Activated T-helper 1 cell treated with anti-CD3 and anti-CD28 coated beads, Interleukin-2, amount 50 U/mL, for 16 hours (primary cell): ENCODE results near the gene UBALD1.
A peak's percentile ranks its signal among the peaks of the same experiment; 100 is the strongest.

Experiments used
- DNase-seq, 2 donors: peaks; one replicate each; pipeline ENCODE4 v3.0.0-alpha.2; 2020; ENCODE audit warnings: low read depth in 1 of 2, low spot score in 1 of 2

The UBALD1 gene

GRCh38 chr16:4616047-4616811 is 1.5 kb upstream of the UBALD1 start:
- peak; percentile 96 to 98 for DNase-seq

DNA sequence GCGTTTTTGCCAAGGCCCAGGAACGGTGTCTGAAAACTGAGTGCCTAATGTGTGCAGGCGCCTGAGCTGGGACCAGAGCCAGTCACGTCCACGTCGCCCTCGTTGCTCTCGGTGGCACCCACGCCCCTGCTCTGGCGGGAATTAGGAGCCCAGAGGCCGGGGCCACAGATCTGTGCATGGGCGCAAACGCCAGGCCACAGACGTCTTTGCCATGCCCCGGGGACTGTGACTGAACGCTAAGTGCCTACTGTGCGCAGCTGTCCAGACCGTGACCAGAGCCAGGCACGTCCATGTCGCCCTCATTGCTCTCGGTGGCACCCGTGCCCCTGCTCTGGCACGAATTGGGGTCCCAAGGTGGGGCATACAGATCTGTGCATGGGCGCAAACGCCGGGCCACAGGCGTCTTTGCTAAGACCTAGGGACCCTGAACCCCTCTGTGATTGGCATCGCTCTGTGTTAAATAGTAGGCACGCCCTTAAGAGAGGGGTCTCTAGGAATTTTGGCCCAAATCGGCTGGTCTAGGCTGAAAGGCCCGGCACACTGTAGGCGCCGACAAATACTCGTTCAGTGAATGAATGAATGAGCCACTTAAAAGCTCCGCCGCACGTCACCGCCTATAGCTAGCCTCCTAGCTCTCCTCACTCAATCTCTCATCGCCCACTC is 827 bp upstream of the UBALD1 start:
- no peak for DNase-seq

DNA sequence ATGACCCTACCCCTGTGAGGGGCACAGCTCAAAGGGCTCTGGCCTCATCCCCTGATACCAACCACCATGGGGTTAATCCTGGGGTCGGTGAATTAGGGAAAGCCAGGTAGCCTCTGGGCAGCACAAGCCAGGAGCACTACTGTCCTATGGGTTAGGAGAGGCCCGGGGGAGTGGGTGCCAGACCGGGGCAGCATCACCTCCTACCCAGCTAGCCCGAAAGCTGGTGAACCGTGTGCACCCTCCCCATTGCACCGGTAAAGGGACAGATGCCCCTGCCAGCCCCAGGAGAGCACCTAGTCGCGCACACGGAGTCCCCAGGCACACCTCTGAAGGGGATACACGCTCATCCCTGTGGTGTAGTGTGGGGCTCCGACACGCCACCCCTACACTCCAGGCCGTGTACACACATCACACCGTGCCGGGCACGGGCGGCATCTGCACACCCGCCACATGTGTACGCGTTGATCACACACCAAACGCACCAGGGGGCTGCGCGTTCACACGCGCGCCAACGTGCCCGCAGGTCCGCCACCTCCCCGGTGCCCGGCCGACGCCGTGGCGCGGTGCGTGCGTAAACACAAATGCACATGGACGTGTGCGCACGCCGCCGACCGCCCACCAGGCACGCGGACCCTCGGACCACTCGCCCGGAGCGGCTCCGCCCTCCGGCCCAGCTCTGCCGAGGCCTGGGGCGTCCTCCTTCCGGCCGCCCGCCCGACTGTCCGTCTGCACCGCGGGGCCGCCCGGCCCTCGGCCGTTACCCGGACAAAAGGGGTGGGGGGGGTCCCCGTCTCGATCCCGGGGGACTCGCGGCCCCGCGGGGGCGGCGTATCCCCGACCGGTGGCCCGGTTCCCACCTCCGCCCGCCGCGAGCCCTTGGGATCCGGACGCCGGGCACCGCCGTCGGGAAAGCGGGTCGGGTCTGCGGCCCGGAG is 785 bp downstream of the UBALD1 start:
- DNase-seq = no peak

GRCh38 chr16:4612977-4613635 is 1.6 kb downstream of the UBALD1 start:
- no peak for DNase-seq

DNA sequence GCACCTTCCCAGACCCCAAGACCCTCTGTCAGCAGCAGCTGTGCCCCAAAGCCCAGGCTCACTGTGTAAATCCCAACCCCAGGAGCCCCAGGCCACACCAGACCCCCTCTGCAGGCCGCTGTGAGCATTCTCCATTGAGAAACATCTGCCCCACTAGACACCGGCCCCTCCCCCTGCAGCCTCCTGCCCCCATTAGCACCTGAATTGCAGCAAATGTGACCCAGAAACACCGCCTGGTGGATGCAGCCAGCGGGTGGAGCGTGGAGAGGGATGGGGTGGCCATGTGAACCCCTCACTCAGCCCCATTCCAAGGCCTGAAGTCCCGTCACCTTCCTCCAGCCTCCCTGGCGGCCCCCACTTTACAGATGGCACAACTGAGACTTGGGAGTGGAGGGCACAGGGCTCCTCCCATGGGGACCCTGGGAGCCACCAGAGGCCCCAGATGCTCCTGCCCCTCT is 2.2 kb downstream of the UBALD1 start:
- DNase-seq = no peak

DNA sequence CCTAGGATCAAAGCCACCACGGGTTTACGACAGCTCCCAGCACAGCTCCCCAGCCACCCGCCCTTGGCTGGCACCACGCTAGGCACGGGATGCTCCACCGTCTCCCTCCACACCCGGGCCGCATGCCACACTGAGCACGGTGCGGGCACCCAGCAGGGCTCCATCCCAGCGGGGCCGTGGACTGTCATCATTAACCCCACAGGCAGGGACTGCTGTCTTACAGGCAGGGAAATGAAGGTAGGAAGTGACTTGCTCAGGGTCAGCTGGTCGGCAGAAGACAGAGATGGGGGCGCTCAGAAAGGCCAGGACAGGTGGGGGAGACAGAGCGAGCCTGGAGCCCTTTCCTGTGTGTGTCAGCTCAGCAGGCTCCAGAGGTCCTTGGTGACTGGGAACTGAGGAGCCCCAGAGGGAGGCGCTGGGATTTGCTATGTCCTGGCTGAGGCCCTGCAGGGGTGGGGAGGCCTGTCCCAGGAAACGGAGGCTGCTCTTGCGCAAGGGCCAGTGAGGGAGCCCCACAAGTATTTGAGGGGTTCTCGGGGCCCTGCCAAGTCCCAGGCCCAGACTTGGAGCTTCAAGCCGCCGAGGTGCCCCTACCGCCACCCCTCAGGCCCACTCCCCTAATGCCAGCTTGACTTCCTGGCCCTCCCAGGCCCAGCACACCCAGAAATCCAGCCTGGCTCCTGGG is 3.2 kb downstream of the UBALD1 start:
- no peak for DNase-seq

DNA sequence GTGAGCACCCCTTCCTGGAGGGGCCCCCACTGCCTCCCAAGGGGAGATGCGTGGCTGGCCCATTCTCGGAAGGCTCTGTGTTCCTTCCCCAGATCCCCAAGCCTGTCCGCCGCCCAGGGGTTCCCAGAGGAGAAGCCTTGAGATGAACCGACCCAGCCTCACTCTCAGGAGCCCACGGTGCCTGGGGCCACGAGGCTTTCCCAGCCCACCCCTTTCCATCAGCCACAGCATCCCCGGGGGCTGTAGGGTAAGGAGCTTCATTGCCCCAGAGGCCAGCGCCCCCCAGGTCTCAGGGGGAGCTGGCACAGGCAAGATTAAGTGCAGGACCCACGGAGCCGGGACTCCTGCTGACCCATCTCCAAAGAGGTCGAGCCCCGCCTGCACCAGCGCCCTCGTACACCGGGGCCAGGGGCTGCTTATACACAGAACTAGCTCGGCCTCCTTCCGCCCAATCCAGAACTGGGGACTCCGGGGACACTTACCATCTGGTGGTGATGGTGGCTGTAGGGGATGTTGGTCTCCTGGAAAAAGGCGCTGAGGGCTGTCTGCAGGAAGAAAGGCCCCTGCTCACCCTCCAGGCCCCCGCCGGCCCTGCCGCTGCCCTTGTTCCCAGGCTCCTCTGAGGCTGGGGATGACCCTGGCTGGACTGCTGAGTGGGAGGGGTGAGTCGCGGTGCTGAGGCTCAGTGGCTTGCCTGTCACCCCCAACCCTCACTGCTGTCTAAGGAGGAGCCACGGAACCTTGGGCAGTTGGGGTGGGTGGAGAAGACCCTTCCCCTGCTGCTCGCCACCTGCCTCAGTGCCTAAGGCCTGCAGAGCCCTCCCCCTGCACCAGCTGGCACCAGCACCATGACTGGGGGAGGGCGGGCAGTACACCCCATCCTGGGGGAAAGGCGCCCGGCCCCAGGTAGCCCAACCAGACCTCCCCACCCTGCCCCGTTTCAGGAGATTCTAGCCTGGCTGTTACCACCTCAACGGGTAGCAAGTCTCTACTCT is 4.4 kb downstream of the UBALD1 start:
- DNase-seq = no peak

- DNase-seq = no peak
Measured at GRCh38 chr16:4609200-4610010, 5.3 kb downstream of the UBALD1 start.

- DNase-seq = no peak
Measured at GRCh38 chr16:4608704-4608980, 6.0 kb downstream of the UBALD1 start.

GRCh38 chr16:4607841-4608703 is 6.6 kb downstream of the UBALD1 start:
- no peak for DNase-seq

DNA sequence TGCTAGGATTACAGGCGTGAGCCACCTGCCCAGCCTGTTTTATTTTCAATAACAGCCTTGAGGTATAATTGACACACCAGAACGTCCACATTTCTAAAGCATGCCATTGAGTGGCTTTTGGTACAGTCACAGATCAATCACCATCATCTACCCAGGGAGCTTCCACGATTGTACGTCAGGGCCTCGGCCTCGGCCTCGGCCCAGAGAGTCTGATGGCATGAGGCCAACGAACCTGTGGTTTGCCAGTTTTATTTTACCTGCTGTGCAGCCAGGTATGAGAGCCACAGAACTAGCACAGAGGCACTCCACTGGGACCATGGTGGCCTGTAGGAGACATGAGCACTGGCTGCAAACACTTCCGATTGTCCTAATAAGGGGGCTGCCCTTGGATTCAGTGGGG is 8.3 kb downstream of the UBALD1 start:
- no peak for DNase-seq

GRCh38 chr16:4604401-4604800 is 10.3 kb downstream of the UBALD1 start:
- DNase-seq = no peak

GRCh38 chr16:4603624-4604170 is 11.0 kb downstream of the UBALD1 start:
- DNase-seq = no peak

GRCh38 chr16:4602331-4602730 is 12.4 kb downstream of the UBALD1 start:
- no peak for DNase-seq

DNA sequence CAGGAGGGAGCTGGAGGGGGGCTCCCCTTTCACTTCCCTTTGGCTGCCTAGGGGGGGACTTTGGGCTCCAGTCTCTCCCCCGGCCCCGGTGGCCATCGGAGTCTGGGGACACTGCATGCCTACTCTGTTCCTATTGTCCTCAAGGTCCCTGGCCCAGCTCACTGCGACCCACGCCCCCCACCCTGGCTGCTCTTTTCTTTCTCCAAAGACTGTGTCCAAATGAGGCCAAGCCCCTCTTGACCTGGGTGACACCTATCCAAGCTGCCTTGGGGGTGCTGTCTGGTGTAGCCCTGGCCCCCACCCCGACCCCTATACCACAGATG is 12.9 kb downstream of the UBALD1 start:
- DNase-seq = no peak

GRCh38 chr16:4601036-4601863 is 13.4 kb downstream of the UBALD1 start:
- DNase-seq = no peak

DNA sequence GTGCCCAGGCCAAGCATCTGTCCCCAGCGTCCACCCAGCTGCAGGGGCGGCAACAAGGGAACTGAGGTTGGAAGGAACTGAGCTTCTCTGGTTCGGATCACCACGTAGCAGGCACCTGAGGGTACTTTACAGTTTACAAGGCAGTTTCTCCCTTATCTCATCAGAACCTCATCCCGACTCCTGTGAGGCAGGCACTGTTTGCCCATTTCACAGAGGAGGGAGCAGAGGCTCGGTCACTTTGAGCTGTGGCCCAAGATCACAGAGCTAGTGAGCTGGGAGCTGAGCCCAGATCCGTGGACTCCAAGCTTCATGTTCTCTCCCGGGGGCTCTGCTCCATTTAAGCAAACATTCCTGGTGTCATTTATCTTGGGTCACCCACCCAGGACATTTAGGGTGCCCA is 15.1 kb downstream of the UBALD1 start:
- DNase-seq = no peak
